Endothelial cell of umbilical vein (primary cell): ENCODE data around the gene KRTCAP2. TPM values are rescaled to one million over a fixed set of nuclear protein-coding genes. Genes with fewer than 3 reads are reported as not detected.
A peak's percentile ranks its signal among the peaks of the same experiment; 100 is the strongest.

ENCODE experiments used
- BruUV-seq: library from RNA; stranded (reverse); fragments of 400-500 nt; replicated peaks from 2 replicates; lab custom pipeline; 2021; lab: Mats Ljungman, UMichigan
- CTCF ChIA-PET: fragments of 300-600, 350-600 bp; sonication (Branson Sonifier 250); formaldehyde crosslinking; loops from one replicate; lab custom pipeline; 2021; ENCODE audit warnings: antibody characterized with exemption, inconsistent platforms; lab: Charles Lee
- POLR2A ChIA-PET: fragments of 300-600, 350-600 bp; sonication (Branson Sonifier 250); formaldehyde crosslinking; loops from one replicate; lab custom pipeline; 2021; ENCODE audit warnings: antibody characterized with exemption, inconsistent platforms; lab: Charles Lee
- DNase-seq: peaks from one replicate; pipeline ENCODE4 v3.0.0-alpha.2; 2011; ENCODE audit warnings: low read depth, low spot score
- FAIRE-seq: peaks from 2 replicates; lab custom pipeline; 2011; peaks lifted over from hg19 to GRCh38; lab: Jason Lieb, UNC
- H2AFZ ChIP-seq: 2 replicates; pipeline ENCODE4 v1.6.0; 2012; ENCODE audit warnings: low read depth, low read length, control low read depth, inconsistent platforms
- H3K27ac ChIP-seq: 2 replicates; pipeline ENCODE4 v1.5.1; 2011; ENCODE audit warnings: low read depth, mild to moderate bottlenecking, control low read depth, low read length, moderate library complexity; ENCODE audit not compliant: insufficient read depth
- H3K27me3 ChIP-seq, 2 experiments: 2 replicates each; pipeline versions ENCODE4 v1.6.0 to v1.6.1; 2011; ENCODE audit warnings: low read length in 2 of 2, mixed read lengths in 1 of 2; ENCODE audit not compliant: control insufficient read depth in 2 of 2, insufficient read depth in 2 of 2
- H3K36me3 ChIP-seq, 2 experiments: 2 replicates in 1 of 2; 3 replicates in 1 of 2; pipeline ENCODE4 v1.5.1; 2011; ENCODE audit warnings: low read length in 2 of 2, mild to moderate bottlenecking in 1 of 2, moderate library complexity in 1 of 2; ENCODE audit not compliant: control insufficient read depth in 2 of 2, insufficient read depth in 2 of 2; ENCODE audit errors: extremely low read depth in 1 of 2
- H3K4me1 ChIP-seq: 3 replicates; pipeline ENCODE4 v1.5.1; 2011; ENCODE audit warnings: mild to moderate bottlenecking, low read length; ENCODE audit not compliant: control insufficient read depth, insufficient read depth; ENCODE audit errors: extremely low read depth
- H3K4me2 ChIP-seq: 2 replicates; pipeline ENCODE4 v1.6.1; 2011; ENCODE audit warnings: low read length, control low read depth, mixed read lengths; ENCODE audit not compliant: insufficient read depth
- H3K4me3 ChIP-seq, 3 experiments: fragments of 200-600 bp in 1 of 3; sonication (generic), shearing (Covaris generic) in 1 of 3; replicated peaks in 1 of 3; 2 replicates each; pipeline ENCODE4 v1.5.1; 2011 to 2016; ENCODE audit warnings: control low read depth in 3 of 3, low read length in 3 of 3, mild to moderate bottlenecking in 2 of 3, inconsistent platforms in 1 of 3, low read depth in 1 of 3, moderate library complexity in 1 of 3; ENCODE audit not compliant: insufficient read depth in 1 of 3
- H3K79me2 ChIP-seq: 2 replicates; pipeline ENCODE4 v1.6.0; 2012; ENCODE audit warnings: low read length, inconsistent platforms; ENCODE audit not compliant: control insufficient read depth, insufficient read depth
- H3K9ac ChIP-seq: replicated peaks from 2 replicates; pipeline ENCODE3; 2011; ENCODE audit warnings: low read length, control low read depth; ENCODE audit not compliant: insufficient read depth; ENCODE audit errors: extremely low read depth
- H3K9me1 ChIP-seq: replicated peaks from 3 replicates; pipeline ENCODE4 v1.6.0; 2011; ENCODE audit warnings: mild to moderate bottlenecking, low read length; ENCODE audit not compliant: control insufficient read depth, insufficient read depth; ENCODE audit errors: extremely low read depth
- H3K9me3 ChIP-seq: replicated peaks from 2 replicates; pipeline ENCODE4 v1.5.1; 2012; ENCODE audit warnings: low read length, inconsistent platforms; ENCODE audit not compliant: control insufficient read depth, insufficient read depth
- H4K20me1 ChIP-seq: replicated peaks from 2 replicates; pipeline ENCODE3; 2011; ENCODE audit warnings: mild to moderate bottlenecking, low read length; ENCODE audit not compliant: control insufficient read depth, insufficient read depth; ENCODE audit errors: extremely low read depth
- EZH2 ChIP-seq: IDR thresholded peaks from 2 replicates; pipeline ENCODE4 v1.6.1; 2012; ENCODE audit warnings: borderline replicate concordance, low read depth, mild to moderate bottlenecking, moderate library complexity, low read length, inconsistent platforms; ENCODE audit not compliant: severe bottlenecking
- FOS ChIP-seq: IDR thresholded peaks from 2 replicates; pipeline ENCODE4 v1.6.1; 2011; ENCODE audit warnings: mild to moderate bottlenecking, low read length, moderate library complexity, borderline replicate concordance; ENCODE audit not compliant: insufficient read depth
- GATA2 ChIP-seq: IDR thresholded peaks from 2 replicates; pipeline ENCODE4 v1.7.0; 2011; ENCODE audit warnings: low read depth, mild to moderate bottlenecking, moderate library complexity, mixed read lengths, low read length; ENCODE audit not compliant: insufficient read length, insufficient read depth
- JUN ChIP-seq: IDR thresholded peaks from 2 replicates; pipeline ENCODE4 v1.6.1; 2011; ENCODE audit warnings: borderline replicate concordance, low read depth; ENCODE audit not compliant: insufficient read length, insufficient read depth
- MYC ChIP-seq: IDR thresholded peaks from one replicate; pipeline ENCODE4 v1.6.1; 2011; ENCODE audit warnings: mild to moderate bottlenecking, low read depth, low read length
- POLR2A ChIP-seq: IDR thresholded peaks from 2 replicates; pipeline ENCODE4 v1.6.1; 2012; ENCODE audit warnings: low read depth, mild to moderate bottlenecking, control low read depth, low read length
- POLR2AphosphoS5 ChIP-seq: IDR thresholded peaks from 2 replicates; pipeline ENCODE4 v1.6.1; 2012; ENCODE audit warnings: low read depth, mild to moderate bottlenecking, control low read depth, low read length, moderate library complexity; ENCODE audit not compliant: insufficient read depth
- dilution Hi-C: fragments of 300-500 bp; cut with MboI; formaldehyde crosslinking; loops from one replicate; pipeline ENCODE4 v1.15.0; 2019; ENCODE audit warnings: low sequenced_read_pairs; ENCODE audit not compliant: extremely low pct_ligation_motif_present
- intact Hi-C: fragments of 100-400 bp; cut with micrococcal nuclease; formaldehyde crosslinking; loops from one replicate; pipeline ENCODE4 v1.10.0; 2022
- microRNA counts: library from miRNA; unstranded; fragments of <30 nt; microRNA quantifications from one replicate; lab custom pipeline; 2016
- polyA plus RNA-seq, 4 experiments: library from polyadenylated mRNA; depleted of rRNA in 3 of 4; stranded (reverse) in 3 of 4; unstranded in 1 of 4; fragments of >200 nt; gene quantifications; 2 replicates each; pipeline versions ENCODE4 v1.2.1 to v1.2.3, GENCODE V29; 2011 to 2012; ENCODE audit warnings: missing spikeins in 1 of 4
- small RNA-seq: library from RNA; depleted of rRNA; stranded (forward); fragments of <200 nt; gene quantifications from one replicate; pipeline ENCODE3, GENCODE V24; 2012; ENCODE audit warnings: low replicate concordance, low read depth; ENCODE audit not compliant: insufficient read depth, insufficient read length
- total RNA-seq: library from RNA; stranded (reverse); gene quantifications from 2 replicates; pipeline ENCODE4 v1.2.3, GENCODE V29; 2021
- TF ChIP-seq, protein P1 (sequence below): IDR thresholded peaks from 2 replicates; pipeline ENCODE4 v1.6.1; 2011; ENCODE audit not compliant: insufficient read depth, insufficient read length
- TF ChIP-seq, protein P2 (sequence below), 2 donors: IDR thresholded peaks; 1 replicate in 1 of 2; 2 replicates in 1 of 2; pipeline ENCODE4 v1.5.1; 2011; ENCODE audit warnings: low read length in 2 of 2, mild to moderate bottlenecking in 2 of 2, moderate library complexity in 2 of 2, control low read depth in 1 of 2, inconsistent platforms in 1 of 2, low read depth in 1 of 2; ENCODE audit not compliant: insufficient read depth in 1 of 2; ENCODE audit errors: extremely low read depth in 1 of 2

Gene KRTCAP2
- total and polyA plus RNA-seq, 2 donors (not counting 3 experiments of a cell fraction or from before 2014, with no cell fraction given) = 207 to 362 TPM

DNA sequence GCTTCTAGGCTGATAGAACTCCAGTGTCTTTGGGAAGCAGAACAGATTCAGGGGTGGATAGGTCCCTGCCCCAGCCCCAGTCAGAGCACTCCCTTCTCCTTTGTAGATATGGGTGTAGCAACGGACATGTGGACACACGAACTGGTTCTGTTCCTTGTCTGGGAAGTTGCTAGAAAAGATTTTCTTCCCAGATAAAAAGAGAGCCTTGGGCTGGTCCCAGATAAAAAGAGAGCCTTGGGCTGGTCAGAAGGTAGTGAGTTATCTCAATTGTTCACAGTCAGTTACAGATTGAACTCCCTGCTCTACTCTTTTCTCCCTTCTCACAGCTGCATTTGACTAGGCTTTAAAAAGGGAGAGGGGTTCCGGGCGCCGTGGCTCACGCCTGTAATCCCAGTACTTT is 52.9 kb downstream of the KRTCAP2 start:
- H3K36me3 ChIP-seq = no peaks in the 10 kb centered on the region
- no peak overlapping the region for H3K27ac ChIP-seq
- H3K9me3 ChIP-seq = no peaks in the 10 kb centered on the region
- no peak overlapping the region for H3K4me3 ChIP-seq
- no TSS peak for BruUV-seq
- ChIA-PET CTCF (interaction anchor here (2.8 to 13.1 kb wide), 2 partner anchors 28 to 47 kb away, joined by 10 to 97 read pairs; no protein-coding TSS in a partner anchor), POLR2A (no interaction called here)
- no peaks in the 10 kb centered on the region for H3K9me1 ChIP-seq
- no peaks in the 10 kb centered on the region for H3K79me2 ChIP-seq
- intact Hi-C loops (no loop called here), dilution Hi-C loops (no loop called here)
- TF ChIP-seq MYC = no peak
- no peak for TF ChIP-seq FOS
- no peak for TF ChIP-seq JUN
- TF ChIP-seq POLR2AphosphoS5 = no peak
- TF ChIP-seq POLR2A = no peak
- TF ChIP-seq, protein P1, sequence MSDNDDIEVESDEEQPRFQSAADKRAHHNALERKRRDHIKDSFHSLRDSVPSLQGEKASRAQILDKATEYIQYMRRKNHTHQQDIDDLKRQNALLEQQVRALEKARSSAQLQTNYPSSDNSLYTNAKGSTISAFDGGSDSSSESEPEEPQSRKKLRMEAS = no peak
- no peak for TF ChIP-seq GATA2
- TF ChIP-seq, protein P2, sequence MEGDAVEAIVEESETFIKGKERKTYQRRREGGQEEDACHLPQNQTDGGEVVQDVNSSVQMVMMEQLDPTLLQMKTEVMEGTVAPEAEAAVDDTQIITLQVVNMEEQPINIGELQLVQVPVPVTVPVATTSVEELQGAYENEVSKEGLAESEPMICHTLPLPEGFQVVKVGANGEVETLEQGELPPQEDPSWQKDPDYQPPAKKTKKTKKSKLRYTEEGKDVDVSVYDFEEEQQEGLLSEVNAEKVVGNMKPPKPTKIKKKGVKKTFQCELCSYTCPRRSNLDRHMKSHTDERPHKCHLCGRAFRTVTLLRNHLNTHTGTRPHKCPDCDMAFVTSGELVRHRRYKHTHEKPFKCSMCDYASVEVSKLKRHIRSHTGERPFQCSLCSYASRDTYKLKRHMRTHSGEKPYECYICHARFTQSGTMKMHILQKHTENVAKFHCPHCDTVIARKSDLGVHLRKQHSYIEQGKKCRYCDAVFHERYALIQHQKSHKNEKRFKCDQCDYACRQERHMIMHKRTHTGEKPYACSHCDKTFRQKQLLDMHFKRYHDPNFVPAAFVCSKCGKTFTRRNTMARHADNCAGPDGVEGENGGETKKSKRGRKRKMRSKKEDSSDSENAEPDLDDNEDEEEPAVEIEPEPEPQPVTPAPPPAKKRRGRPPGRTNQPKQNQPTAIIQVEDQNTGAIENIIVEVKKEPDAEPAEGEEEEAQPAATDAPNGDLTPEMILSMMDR (IDR thresholded peaks at IDR 0.05; ENCODE audit: extremely low read depth in 1 of 2, insufficient read depth in 1 of 2, low read depth in 1 of 2, low read length in 2 of 2) = no peak
- TF ChIP-seq EZH2 = no peak
- H3K4me2 ChIP-seq = no peak overlapping the region
- peaks cover 18% of the 10 kb centered on the region for H3K4me1 ChIP-seq
- FAIRE-seq = no peak
- H3K27me3 ChIP-seq = peaks cover 0 to 4% of the 10 kb centered on the region in 2 experiments
- DNase-seq = no peak
- H4K20me1 ChIP-seq = no peaks in the 10 kb centered on the region
- H3K9ac ChIP-seq = no peak overlapping the region
- H2AFZ ChIP-seq = no peak overlapping the region

MicroRNAs encoded within 50 kb of the gene (microRNA counts, 767-probe panel; counts per million panel counts)
- microRNA hsa-miR-92b-3p (lab: Ali Mortazavi, UCI) = 723 counts per million, percentile 96 among the panel's probes with 10 or more counts

Small RNA genes lying within 50 kb of the gene (small RNA-seq; reads per million reads assigned to genes)
- gene HMGN2P18 (not detected), gene RF00019 (not detected)

Other genes with a start within 250 kb of the KRTCAP2 start
- gene PMVK, start 236.6 kb downstream of the KRTCAP2 start, total RNA-seq = 22.6 and 23.0 TPM in 2 replicates
- 24.0 and 32.7 TPM in 2 replicates for gene PMVK, start 236.6 kb downstream of the KRTCAP2 start, polyA plus RNA-seq
- 49.0 and 49.4 TPM in 2 replicates for gene PBXIP1, start 217.2 kb downstream of the KRTCAP2 start, total RNA-seq
- gene PBXIP1, start 217.2 kb downstream of the KRTCAP2 start, polyA plus RNA-seq = 45.0 and 54.7 TPM in 2 replicates
- gene PYGO2, start 211.5 kb downstream of the KRTCAP2 start, total RNA-seq = 21.5 and 21.9 TPM in 2 replicates
- 19.3 and 19.5 TPM in 2 replicates for gene PYGO2, start 211.5 kb downstream of the KRTCAP2 start, polyA plus RNA-seq
- 286 and 316 TPM in 2 replicates for gene SHC1, start 202.6 kb downstream of the KRTCAP2 start, total RNA-seq
- gene SHC1, start 202.6 kb downstream of the KRTCAP2 start, polyA plus RNA-seq = 324 and 379 TPM in 2 replicates
- 126 and 128 TPM in 2 replicates for gene CKS1B, start 198.6 kb downstream of the KRTCAP2 start, total RNA-seq
- 280 and 319 TPM in 2 replicates for gene CKS1B, start 198.6 kb downstream of the KRTCAP2 start, polyA plus RNA-seq
- gene FLAD1, start 190.0 kb downstream of the KRTCAP2 start, total RNA-seq = 42.2 and 48.8 TPM in 2 replicates
- 59.1 and 66.8 TPM in 2 replicates for gene FLAD1, start 190.0 kb downstream of the KRTCAP2 start, polyA plus RNA-seq
- gene LENEP, start 179.7 kb downstream of the KRTCAP2 start, total RNA-seq = 0.64 and 0.88 TPM in 2 replicates
- gene LENEP, start 179.7 kb downstream of the KRTCAP2 start, polyA plus RNA-seq = not detected in 2 replicates
- 20.0 and 24.0 TPM in 2 replicates for gene ZBTB7B, start 170.5 kb downstream of the KRTCAP2 start, total RNA-seq
- gene ZBTB7B, start 170.5 kb downstream of the KRTCAP2 start, polyA plus RNA-seq = 26.2 and 32.6 TPM in 2 replicates
- gene DCST2, start 139.5 kb downstream of the KRTCAP2 start, total RNA-seq = 0.23 and 0.51 TPM in 2 replicates
- gene DCST2, start 139.5 kb downstream of the KRTCAP2 start, polyA plus RNA-seq = 0.29 and 0.73 TPM in 2 replicates
- gene DCST1, start 139.5 kb downstream of the KRTCAP2 start, total RNA-seq = not detected in 2 replicates
- not detected in 2 replicates for gene DCST1, start 139.5 kb downstream of the KRTCAP2 start, polyA plus RNA-seq
- gene ADAM15, start 122.0 kb downstream of the KRTCAP2 start, total RNA-seq = 268 and 299 TPM in 2 replicates
- gene ADAM15, start 122.0 kb downstream of the KRTCAP2 start, polyA plus RNA-seq = 295 and 397 TPM in 2 replicates
- gene EFNA4, start 109.6 kb downstream of the KRTCAP2 start, total RNA-seq = 16.5 and 17.5 TPM in 2 replicates
- gene EFNA4, start 109.6 kb downstream of the KRTCAP2 start, polyA plus RNA-seq = 25.2 and 28.0 TPM in 2 replicates
- gene EFNA3, start 94.5 kb downstream of the KRTCAP2 start, total RNA-seq = 2.2 TPM in 2 replicates
- gene EFNA3, start 94.5 kb downstream of the KRTCAP2 start, polyA plus RNA-seq = 2.5 and 4.2 TPM in 2 replicates
- gene EFNA1, start 45.4 kb downstream of the KRTCAP2 start, total RNA-seq = 107 and 111 TPM in 2 replicates
- 289 and 295 TPM in 2 replicates for gene EFNA1, start 45.4 kb downstream of the KRTCAP2 start, polyA plus RNA-seq
- gene SLC50A1, start 37.5 kb downstream of the KRTCAP2 start, total RNA-seq = 29.5 and 30.8 TPM in 2 replicates
- 66.1 and 70.4 TPM in 2 replicates for gene SLC50A1, start 37.5 kb downstream of the KRTCAP2 start, polyA plus RNA-seq
- 69.6 and 78.8 TPM in 2 replicates for gene DPM3, start 32.8 kb downstream of the KRTCAP2 start, total RNA-seq
- 258 and 315 TPM in 2 replicates for gene DPM3, start 32.8 kb downstream of the KRTCAP2 start, polyA plus RNA-seq
- 9.6 and 10.0 TPM in 2 replicates for gene TRIM46, start 545 bp upstream of the KRTCAP2 start, total RNA-seq
- 9.5 and 12.7 TPM in 2 replicates for gene TRIM46, start 545 bp upstream of the KRTCAP2 start, polyA plus RNA-seq
- gene THBS3, start 34.6 kb upstream of the KRTCAP2 start, total RNA-seq = 22.4 and 23.6 TPM in 2 replicates
- 25.7 and 29.4 TPM in 2 replicates for gene THBS3, start 34.6 kb upstream of the KRTCAP2 start, polyA plus RNA-seq
- 49.1 and 53.0 TPM in 2 replicates for gene MTX1, start 35.4 kb upstream of the KRTCAP2 start, total RNA-seq
- 109 and 137 TPM in 2 replicates for gene MTX1, start 35.4 kb upstream of the KRTCAP2 start, polyA plus RNA-seq
- gene ENTREP3, start 82.2 kb upstream of the KRTCAP2 start, total RNA-seq = 61.8 and 62.7 TPM in 2 replicates
- gene ENTREP3, start 82.2 kb upstream of the KRTCAP2 start, polyA plus RNA-seq = 26.6 and 27.4 TPM in 2 replicates
- gene SCAMP3, start 89.1 kb upstream of the KRTCAP2 start, total RNA-seq = 80.1 and 80.8 TPM in 2 replicates
- gene SCAMP3, start 89.1 kb upstream of the KRTCAP2 start, polyA plus RNA-seq = 306 and 342 TPM in 2 replicates
- 61.7 and 69.1 TPM in 2 replicates for gene CLK2, start 100.2 kb upstream of the KRTCAP2 start, total RNA-seq
- gene CLK2, start 100.2 kb upstream of the KRTCAP2 start, polyA plus RNA-seq = 80.9 and 84.8 TPM in 2 replicates
- 1.8 and 3.3 TPM in 2 replicates for gene HCN3, start 104.2 kb upstream of the KRTCAP2 start, total RNA-seq
- gene HCN3, start 104.2 kb upstream of the KRTCAP2 start, polyA plus RNA-seq = 4.1 and 4.6 TPM in 2 replicates
- gene PKLR, start 128.1 kb upstream of the KRTCAP2 start, total RNA-seq = not detected in 2 replicates
- gene PKLR, start 128.1 kb upstream of the KRTCAP2 start, polyA plus RNA-seq = 0.03 TPM in 1 of 2 replicates, not detected in the other
- gene FDPS, start 135.6 kb upstream of the KRTCAP2 start, total RNA-seq = 630 and 670 TPM in 2 replicates
- gene FDPS, start 135.6 kb upstream of the KRTCAP2 start, polyA plus RNA-seq = 508 and 646 TPM in 2 replicates
- gene RUSC1, start 147.6 kb upstream of the KRTCAP2 start, total RNA-seq = 40.3 and 42.4 TPM in 2 replicates
- gene RUSC1, start 147.6 kb upstream of the KRTCAP2 start, polyA plus RNA-seq = 46.6 and 63.3 TPM in 2 replicates